Stimulated activated CD8-positive, alpha-beta memory T cell treated with anti-CD3 and anti-CD28 coated beads, Interleukin-2, amount 100 ng/mL, for 1 hour (primary cell): ENCODE measurements around the gene CCDC57.

ENCODE experiments used
- DNase-seq, 2 donors: peaks; one replicate each; pipeline ENCODE4 v3.0.0-alpha.2; 2020; ENCODE audit warnings: low read depth in 2 of 2

The CCDC57 gene

GRCh38 chr17:82062076-82062983 lies 150.3 kb downstream of the CCDC57 start:
- no peak for DNase-seq

- DNase-seq: no peak
Measured at GRCh38 chr17:82061047-82061925, 151.4 kb downstream of the CCDC57 start.

GRCh38 chr17:82060614-82061013 lies 152.0 kb downstream of the CCDC57 start:
- no peak for DNase-seq

GRCh38 chr17:82060001-82060380 lies 152.7 kb downstream of the CCDC57 start:
- DNase-seq: no peak

GRCh38 chr17:82059272-82060000 lies 153.2 kb downstream of the CCDC57 start:
- no peak for DNase-seq

GRCh38 chr17:82058855-82059249 lies 153.8 kb downstream of the CCDC57 start:
- DNase-seq: no peak

- DNase-seq: no peak
Measured at GRCh38 chr17:82058230-82058854, 154.3 kb downstream of the CCDC57 start.

GRCh38 chr17:82056729-82057621 lies 155.7 kb downstream of the CCDC57 start:
- DNase-seq: no peak

GRCh38 chr17:82055965-82056728 lies 156.5 kb downstream of the CCDC57 start:
- no peak for DNase-seq

GRCh38 chr17:82055023-82055964 lies 157.3 kb downstream of the CCDC57 start:
- DNase-seq: no peak

- DNase-seq: no peak
Measured at GRCh38 chr17:82054351-82055022, 158.2 kb downstream of the CCDC57 start.

GRCh38 chr17:82053556-82054263 lies 158.9 kb downstream of the CCDC57 start:
- no peak for DNase-seq

- DNase-seq: no peak
Measured at GRCh38 chr17:82053130-82053529, 159.5 kb downstream of the CCDC57 start.

GRCh38 chr17:82052638-82053059 lies 160.0 kb downstream of the CCDC57 start:
- DNase-seq: no peak

GRCh38 chr17:82051776-82052637 lies 160.6 kb downstream of the CCDC57 start, which contains the start of the genes GPS1 and RFNG:
Gene GPS1, plus strand, starts transcription at chr17:82051898. Its CDS starts 34 bp downstream, at chr17:82051932.
Gene RFNG, minus strand, starts transcription at chr17:82051811. Its CDS starts 45 bp downstream, at chr17:82051766.
- DNase-seq: peak; percentile 63 to 75
